Fibroblast of lung (primary cell): ENCODE measurements around the gene AP5M1. TPM values are rescaled to one million over a fixed set of nuclear protein-coding genes. Genes with fewer than 3 reads are reported as not detected.
"Not testable (repeated sequence)": the region's sequence is repeated elsewhere in the genome, so short reads cannot be mapped to it uniquely, and the experiment has no call there.

ENCODE experiments used
- DNase-seq, 2 donors: peaks; one replicate each; pipeline versions ENCODE4 v3.0.0 to v3.0.0-alpha.2; 2010; ENCODE audit warnings: low read depth in 2 of 2
- H2AFZ ChIP-seq: 2 replicates; pipeline ENCODE4 v1.5.1; 2012; ENCODE audit warnings: low read length, control low read depth, inconsistent platforms
- H3K27ac ChIP-seq: 2 replicates; pipeline ENCODE4 v1.5.1; 2011; ENCODE audit warnings: low read length, control low read depth; ENCODE audit not compliant: insufficient read depth
- H3K27me3 ChIP-seq: 2 replicates; pipeline ENCODE4 v1.5.1; 2011; ENCODE audit warnings: mild to moderate bottlenecking, low read length; ENCODE audit not compliant: control insufficient read depth, insufficient read depth
- H3K36me3 ChIP-seq: 2 replicates; pipeline ENCODE4 v1.5.1; 2011; ENCODE audit warnings: low read length; ENCODE audit not compliant: control insufficient read depth, insufficient read depth
- H3K4me1 ChIP-seq: 2 replicates; pipeline ENCODE4 v1.5.1; 2011; ENCODE audit warnings: low read length; ENCODE audit not compliant: control insufficient read depth, insufficient read depth; ENCODE audit errors: extremely low read depth
- H3K4me2 ChIP-seq: 2 replicates; pipeline ENCODE4 v1.5.1; 2011; ENCODE audit warnings: low read length, control low read depth; ENCODE audit not compliant: insufficient read depth; ENCODE audit errors: extremely low read depth
- H3K4me3 ChIP-seq, 4 experiments: fragments of 200-600 bp in 1 of 4; sonication (generic) in 1 of 4; replicated peaks in 1 of 4; 2 replicates each; pipeline ENCODE4 v1.5.1; 2011 to 2016; ENCODE audit warnings: low read length in 4 of 4, low read depth in 3 of 4, mild to moderate bottlenecking in 3 of 4, control low read depth in 2 of 4, inconsistent platforms in 1 of 4, mixed read lengths in 1 of 4; ENCODE audit not compliant: insufficient read depth in 1 of 4; ENCODE audit errors: control extremely low read depth in 1 of 4
- H3K79me2 ChIP-seq: 2 replicates; pipeline ENCODE4 v1.5.1; 2012; ENCODE audit warnings: mild to moderate bottlenecking, low read length, inconsistent platforms; ENCODE audit not compliant: control insufficient read depth, insufficient read depth
- H3K9ac ChIP-seq: 2 replicates; pipeline ENCODE4 v1.5.1; 2011; ENCODE audit warnings: mild to moderate bottlenecking, low read length, control low read depth; ENCODE audit not compliant: insufficient read depth
- H3K9me3 ChIP-seq: 2 replicates; pipeline ENCODE4 v1.5.1; 2012; ENCODE audit warnings: low read depth, low read length; ENCODE audit not compliant: control insufficient read depth, insufficient read depth
- H4K20me1 ChIP-seq: 2 replicates; pipeline ENCODE4 v1.5.1; 2011; ENCODE audit warnings: low read length; ENCODE audit not compliant: control insufficient read depth, insufficient read depth; ENCODE audit errors: extremely low read depth
- EZH2 ChIP-seq: IDR thresholded peaks from 2 replicates; pipeline ENCODE4 v1.5.1; 2012; ENCODE audit warnings: low read length, control low read depth, mild to moderate bottlenecking; ENCODE audit errors: missing control alignments
- polyA plus RNA-seq, 2 donors: library from polyadenylated mRNA; depleted of rRNA in 1 of 2; stranded (reverse) in 1 of 2; unstranded in 1 of 2; fragments of >200 nt; gene quantifications; 2 replicates each; pipeline ENCODE4 v1.2.1, GENCODE V29; 2011 to 2012; ENCODE audit warnings: missing spikeins in 1 of 2
- total RNA-seq: library from RNA; depleted of rRNA; stranded (reverse); fragments of >200 nt; gene quantifications from 2 replicates; pipeline ENCODE4 v1.2.1, GENCODE V29; 2014
- TF ChIP-seq, protein P1 (sequence below), 2 donors: IDR thresholded peaks in 1 of 2; conservative IDR thresholded peaks in 1 of 2; 1 replicate in 1 of 2; 2 replicates in 1 of 2; pipeline ENCODE4 v1.5.1; 2011 to 2012; ENCODE audit warnings: low read length in 2 of 2, control low read depth in 1 of 2, inconsistent platforms in 1 of 2, low read depth in 1 of 2, mild to moderate bottlenecking in 1 of 2

The AP5M1 gene
- total and polyA plus RNA-seq, 2 donors (not counting 1 experiment from before 2014, with no cell fraction given), result 15.2 to 40.2 TPM

- Histone ChIP-seq H3K9me3 (no peaks in the 10 kb centered on the region), H2AFZ (no peak overlapping the region), H4K20me1 (no peaks in the 10 kb centered on the region), H3K79me2 (no peaks in the 10 kb centered on the region), H3K4me2 (no peak overlapping the region), H3K27ac (no peak overlapping the region), H3K36me3 (peaks cover 3% of the 10 kb centered on the region), H3K4me3 (no peak overlapping the region), H3K27me3 (no peaks in the 10 kb centered on the region), H3K4me1 (no peaks in the 10 kb centered on the region), H3K9ac (no peak overlapping the region)
- no peak for TF ChIP-seq EZH2
- TF ChIP-seq, protein P1, sequence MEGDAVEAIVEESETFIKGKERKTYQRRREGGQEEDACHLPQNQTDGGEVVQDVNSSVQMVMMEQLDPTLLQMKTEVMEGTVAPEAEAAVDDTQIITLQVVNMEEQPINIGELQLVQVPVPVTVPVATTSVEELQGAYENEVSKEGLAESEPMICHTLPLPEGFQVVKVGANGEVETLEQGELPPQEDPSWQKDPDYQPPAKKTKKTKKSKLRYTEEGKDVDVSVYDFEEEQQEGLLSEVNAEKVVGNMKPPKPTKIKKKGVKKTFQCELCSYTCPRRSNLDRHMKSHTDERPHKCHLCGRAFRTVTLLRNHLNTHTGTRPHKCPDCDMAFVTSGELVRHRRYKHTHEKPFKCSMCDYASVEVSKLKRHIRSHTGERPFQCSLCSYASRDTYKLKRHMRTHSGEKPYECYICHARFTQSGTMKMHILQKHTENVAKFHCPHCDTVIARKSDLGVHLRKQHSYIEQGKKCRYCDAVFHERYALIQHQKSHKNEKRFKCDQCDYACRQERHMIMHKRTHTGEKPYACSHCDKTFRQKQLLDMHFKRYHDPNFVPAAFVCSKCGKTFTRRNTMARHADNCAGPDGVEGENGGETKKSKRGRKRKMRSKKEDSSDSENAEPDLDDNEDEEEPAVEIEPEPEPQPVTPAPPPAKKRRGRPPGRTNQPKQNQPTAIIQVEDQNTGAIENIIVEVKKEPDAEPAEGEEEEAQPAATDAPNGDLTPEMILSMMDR (conservative IDR thresholded peaks at IDR 0.05 in 1 of 2, IDR thresholded peaks at IDR 0.05 in 1 of 2; ENCODE audit: low read depth in 1 of 2, low read length in 2 of 2), result no peak
- no peak for DNase-seq
These were observed 41.7 kb upstream of the AP5M1 start for GRCh38 chr14:57227083-57227482.

GRCh38 chr14:57228320-57228719 lies 40.5 kb upstream of the AP5M1 start:
- not testable (repeated sequence) for H3K79me2 ChIP-seq, H3K9me3 ChIP-seq, DNase-seq, H3K36me3 ChIP-seq, H3K9ac ChIP-seq, H3K4me3 ChIP-seq, H3K4me1 ChIP-seq, H2AFZ ChIP-seq, H3K27me3 ChIP-seq, H4K20me1 ChIP-seq, H3K27ac ChIP-seq, H3K4me2 ChIP-seq

GRCh38 chr14:57232006-57232405 lies 36.8 kb upstream of the AP5M1 start:
- Histone ChIP-seq H2AFZ (no peak overlapping the region), H3K79me2 (no peaks in the 10 kb centered on the region), H4K20me1 (no peaks in the 10 kb centered on the region), H3K9me3 (no peaks in the 10 kb centered on the region), H3K9ac (no peak overlapping the region), H3K4me2 (no peak overlapping the region), H3K27me3 (no peaks in the 10 kb centered on the region), H3K4me3 (no peak overlapping the region), H3K36me3 (no peaks in the 10 kb centered on the region), H3K27ac (no peak overlapping the region), H3K4me1 (no peaks in the 10 kb centered on the region)
- TF ChIP-seq EZH2, result no peak
- TF ChIP-seq, protein P1 (conservative IDR thresholded peaks at IDR 0.05 in 1 of 2, IDR thresholded peaks at IDR 0.05 in 1 of 2; ENCODE audit: low read depth in 1 of 2, low read length in 2 of 2), result no peak
- DNase-seq, result no peak

DNA sequence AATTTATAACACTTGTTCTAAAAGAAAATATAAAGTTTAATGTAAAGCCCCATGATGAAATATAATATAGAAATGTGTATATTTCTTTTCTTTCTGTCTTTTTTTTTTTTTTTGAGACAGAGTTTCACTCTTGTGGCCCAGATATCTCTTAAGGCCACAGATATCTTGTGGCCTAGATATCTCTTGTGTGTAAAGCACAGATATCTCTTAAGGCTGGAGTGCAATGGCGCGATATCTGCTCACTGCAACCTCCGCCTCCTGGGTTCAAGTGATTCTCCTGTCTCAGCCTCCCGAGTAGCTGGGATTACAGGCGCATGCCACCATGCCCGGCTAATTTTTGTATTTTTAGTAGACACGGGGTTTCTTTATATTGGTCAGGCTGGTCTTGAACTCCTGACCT lies 28.7 kb upstream of the AP5M1 start:
- not testable (repeated sequence) for H3K9me3 ChIP-seq, H3K27ac ChIP-seq, H3K79me2 ChIP-seq, H3K4me3 ChIP-seq, H3K9ac ChIP-seq, H3K36me3 ChIP-seq, H3K27me3 ChIP-seq, H3K4me2 ChIP-seq, DNase-seq, H2AFZ ChIP-seq, H4K20me1 ChIP-seq, H3K4me1 ChIP-seq
